HG03439 (cell line): ENCODE data around the gene CBLB.
"Not testable (repeated sequence)": the region's sequence is repeated elsewhere in the genome, so short reads cannot be mapped to it uniquely, and the experiment has no call there.

Source experiments
- ATAC-seq: cut with Tn5 transposase; IDR thresholded peaks from one replicate; pipeline ENCODE4 v1.9.1; 2021; ENCODE audit warnings: mild to moderate bottlenecking, moderate library complexity; ENCODE audit not compliant: unreplicated experiment

CBLB gene

GRCh38 chr3:105763659-105764036 lies 105.2 kb downstream of the CBLB start:
- ATAC-seq = no peak

DNA sequence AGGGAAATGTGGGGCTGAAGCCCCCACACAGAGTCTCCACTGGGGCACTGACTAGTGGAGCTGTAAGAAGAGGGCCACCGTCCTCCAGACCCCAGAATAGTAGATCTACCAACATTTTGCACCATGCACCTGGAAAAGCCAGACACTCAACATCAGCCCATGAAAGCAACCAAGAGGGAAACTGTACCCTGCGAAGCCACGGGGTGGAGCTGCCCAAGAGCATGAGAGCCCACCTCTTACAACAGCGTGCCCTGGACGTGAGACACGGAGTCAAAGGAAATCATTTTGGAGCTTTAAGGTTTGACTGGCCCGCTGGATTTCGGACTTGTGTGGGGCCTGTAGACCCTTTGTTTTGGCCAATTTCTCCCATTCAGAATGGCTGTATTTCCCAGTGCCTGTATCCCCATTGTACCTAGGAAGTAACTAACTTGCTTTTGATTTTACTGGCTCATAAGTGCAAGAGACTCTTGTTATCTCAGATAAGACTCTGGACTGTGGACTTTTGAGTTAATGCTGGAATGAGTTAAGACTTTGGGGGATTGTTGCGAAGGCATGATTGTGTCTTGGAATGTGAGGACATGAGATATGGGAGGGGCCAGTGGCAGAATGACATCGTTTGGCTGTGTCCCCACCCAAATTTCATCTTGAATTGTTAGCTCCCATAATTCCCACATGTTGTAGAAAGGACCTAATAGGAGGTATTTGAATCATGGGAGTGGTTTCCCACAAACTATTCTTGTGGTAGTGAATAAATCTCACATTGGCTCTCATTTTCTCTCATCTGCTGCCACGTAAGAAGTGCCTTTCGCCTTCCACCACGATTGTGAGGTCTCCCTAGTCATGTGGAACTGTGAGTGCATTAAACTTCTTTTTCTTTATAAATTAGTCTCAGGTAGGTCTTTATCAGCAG lies 105.8 kb downstream of the CBLB start:
- ATAC-seq = no peak

DNA sequence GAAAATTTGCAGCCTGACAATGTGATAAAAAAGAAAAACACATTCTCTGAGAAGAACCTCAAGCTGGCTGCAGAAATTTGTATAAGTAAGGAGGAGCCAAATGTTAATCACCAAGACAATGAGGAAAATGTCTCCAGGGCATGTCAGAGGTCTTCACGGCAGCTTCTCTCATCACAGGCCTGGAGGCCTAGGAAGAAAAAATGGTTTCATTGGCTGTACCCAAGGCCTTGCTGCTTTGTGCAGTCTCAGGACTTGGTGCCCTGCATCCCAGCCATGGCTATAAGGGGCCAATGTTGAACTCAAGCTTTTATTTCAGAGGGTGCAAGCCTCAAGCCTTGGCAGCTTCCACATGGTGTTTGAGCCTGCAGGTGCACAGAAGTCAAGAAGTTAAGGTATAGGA lies 106.6 kb downstream of the CBLB start:
- not testable (repeated sequence) for ATAC-seq

GRCh38 chr3:105759442-105760078 lies 109.3 kb downstream of the CBLB start:
- ATAC-seq = no peak

- ATAC-seq = no peak
Measured at GRCh38 chr3:105758451-105758850, 110.4 kb downstream of the CBLB start.

DNA sequence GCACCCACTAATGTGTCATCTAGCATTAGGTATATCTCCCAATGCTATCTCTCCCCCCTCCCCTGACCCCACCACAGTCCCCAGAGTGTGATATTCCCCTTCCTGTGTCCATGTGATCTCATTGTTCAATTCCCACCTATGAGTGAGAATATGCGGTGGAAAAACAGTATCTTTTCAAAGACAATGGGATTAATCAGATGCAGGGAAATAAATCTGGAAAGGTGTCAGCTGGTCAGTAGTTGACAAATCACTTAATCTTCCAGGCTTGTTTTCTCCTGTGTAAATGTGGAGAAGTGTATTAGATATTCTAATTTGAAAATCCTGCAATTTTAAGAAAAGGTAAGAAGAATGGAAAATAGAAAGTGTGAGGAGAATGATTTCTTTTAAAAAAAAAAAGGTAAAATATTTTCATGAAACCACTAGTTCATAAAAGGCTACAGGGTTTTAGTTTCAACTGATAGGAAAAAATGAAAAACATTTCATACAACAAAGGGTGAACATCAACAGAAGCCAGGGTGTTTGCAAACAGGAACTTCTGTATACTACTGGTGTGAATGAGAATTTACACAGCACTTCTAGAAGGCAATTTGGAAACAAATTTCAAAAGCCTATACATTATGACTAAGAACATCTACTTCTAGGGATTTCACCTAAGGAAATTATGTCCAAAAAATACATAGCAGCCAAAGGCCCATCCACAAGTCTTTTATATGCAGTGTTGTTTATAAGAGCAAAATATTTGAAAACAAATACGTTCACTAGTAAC lies 113.5 kb downstream of the CBLB start:
- no peak for ATAC-seq

DNA sequence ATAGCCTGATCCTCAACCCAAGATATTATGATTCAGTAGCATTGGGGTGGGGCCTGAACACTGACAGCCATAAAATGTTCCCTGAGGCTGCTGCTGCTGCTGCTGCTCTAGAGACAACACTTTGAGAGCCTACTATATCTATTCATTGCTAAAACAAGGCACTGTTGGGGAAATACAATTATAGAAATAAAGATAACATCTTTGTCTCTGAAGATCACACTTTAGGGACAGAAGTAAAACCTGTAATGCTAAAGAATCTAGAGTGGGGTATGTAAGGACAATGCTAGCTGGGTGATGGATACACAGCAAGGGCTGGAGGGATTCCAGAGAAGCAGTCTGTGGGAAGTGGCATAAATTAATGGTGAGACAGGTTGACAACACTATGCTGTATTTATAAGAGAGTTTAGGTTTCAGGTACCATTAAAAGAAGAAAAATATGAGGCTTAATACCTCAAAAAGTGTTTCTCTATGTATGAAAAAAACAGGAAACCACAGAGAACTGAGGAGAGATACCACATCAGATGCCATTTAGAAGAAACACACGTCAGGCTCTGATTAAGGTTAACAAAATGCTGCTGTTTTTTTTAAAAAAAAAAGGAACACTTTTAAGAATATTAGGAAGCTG lies 115.9 kb downstream of the CBLB start:
- ATAC-seq = no peak

- ATAC-seq = no peak
Measured at GRCh38 chr3:105747696-105748095, 121.1 kb downstream of the CBLB start.

DNA sequence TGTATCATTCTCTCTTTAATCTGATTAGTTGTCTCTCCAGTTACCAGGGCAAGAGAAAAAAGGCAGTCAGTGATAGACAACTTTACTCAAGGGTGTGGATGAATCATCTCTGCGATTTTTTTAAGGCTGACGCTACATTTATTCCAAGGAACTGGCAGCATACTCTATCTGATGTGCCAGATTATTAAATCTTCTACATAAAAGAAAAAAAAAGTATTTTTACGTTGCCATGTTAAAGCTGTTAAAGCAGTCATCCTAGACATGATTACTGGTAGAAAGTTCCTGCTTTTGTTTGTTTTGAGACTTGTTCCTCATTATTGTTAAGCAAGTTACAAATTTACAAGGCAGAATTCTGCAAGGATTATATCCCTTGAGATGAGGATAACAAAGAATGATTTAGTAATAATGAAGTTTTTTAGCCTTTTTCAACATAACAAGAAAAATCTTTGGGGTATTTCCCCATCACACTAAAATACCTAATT lies 121.7 kb downstream of the CBLB start:
- ATAC-seq = no peak

GRCh38 chr3:105746231-105746996 lies 122.4 kb downstream of the CBLB start:
- no peak for ATAC-seq

- no peak for ATAC-seq
Measured at GRCh38 chr3:105745046-105745445, 123.8 kb downstream of the CBLB start.

DNA sequence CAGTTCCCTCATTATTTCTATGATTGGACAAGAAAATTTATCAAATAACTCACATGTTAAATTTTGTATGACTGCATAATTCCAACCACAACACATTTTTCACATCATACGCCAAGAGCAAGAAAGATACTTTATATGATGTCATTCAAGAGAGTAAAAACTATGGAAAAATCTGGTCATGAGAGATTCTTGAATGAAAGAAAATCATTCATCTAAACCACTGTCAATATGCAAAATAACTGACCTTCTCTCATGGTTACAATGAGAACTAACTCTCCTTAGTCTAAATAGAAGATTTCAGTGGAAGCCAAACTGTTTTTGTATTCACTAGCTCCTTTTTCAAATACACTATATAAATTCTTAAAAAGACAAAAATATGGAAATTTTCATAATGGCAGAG lies 124.6 kb downstream of the CBLB start:
- no peak for ATAC-seq

- ATAC-seq = no peak
Measured at GRCh38 chr3:105733356-105733755, 135.5 kb downstream of the CBLB start.

DNA sequence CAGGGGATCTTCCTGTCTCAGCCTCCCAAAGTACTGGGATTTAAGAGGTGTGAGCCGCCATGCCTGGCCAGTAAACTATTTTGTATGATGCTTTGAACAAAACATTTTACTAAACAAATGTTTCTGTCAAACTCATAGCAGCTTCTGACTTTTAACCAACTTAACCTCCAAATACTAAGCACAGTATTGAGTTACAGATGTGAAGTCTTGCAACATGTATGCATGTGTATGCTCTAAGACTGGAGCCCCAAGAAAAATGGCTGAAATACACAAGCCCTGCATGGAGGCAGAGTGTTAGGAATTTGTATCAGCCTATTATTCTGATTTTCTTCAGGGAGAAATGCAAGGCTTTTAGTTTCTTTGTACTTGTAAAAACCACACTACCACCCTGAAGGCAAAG lies 137.1 kb downstream of the CBLB start:
- ATAC-seq = no peak

- no peak for ATAC-seq
Measured at GRCh38 chr3:105730801-105731354, 137.9 kb downstream of the CBLB start.

- no peak for ATAC-seq
Measured at GRCh38 chr3:105729667-105730066, 139.1 kb downstream of the CBLB start.

DNA sequence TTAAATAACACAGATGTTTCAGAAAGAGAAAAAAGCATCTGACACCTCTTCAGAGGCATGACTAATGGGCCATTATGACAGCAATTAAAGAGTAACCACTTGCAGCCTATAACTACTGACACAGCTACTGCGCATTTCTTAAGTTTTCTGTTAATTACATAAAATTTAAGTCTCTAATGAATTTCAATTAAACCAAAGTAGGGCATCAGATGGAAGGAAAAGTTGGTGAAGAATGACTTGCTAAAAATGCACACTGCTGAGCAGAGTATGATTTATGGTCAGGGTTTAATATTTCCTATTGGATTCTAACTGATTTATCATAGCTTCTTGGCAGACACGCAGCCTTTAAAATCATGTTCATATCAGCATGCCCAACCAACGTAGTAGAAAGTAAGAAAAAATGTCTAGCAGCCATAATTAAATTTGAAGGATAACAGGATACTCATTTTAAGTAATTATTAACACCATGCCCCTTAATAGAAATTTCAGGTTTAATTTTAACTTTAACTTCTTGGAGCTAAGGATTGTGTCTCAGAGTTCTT lies 140.0 kb downstream of the CBLB start:
- ATAC-seq = no peak

- not testable (repeated sequence) for ATAC-seq
Measured at GRCh38 chr3:105727036-105727435, 141.8 kb downstream of the CBLB start.

DNA sequence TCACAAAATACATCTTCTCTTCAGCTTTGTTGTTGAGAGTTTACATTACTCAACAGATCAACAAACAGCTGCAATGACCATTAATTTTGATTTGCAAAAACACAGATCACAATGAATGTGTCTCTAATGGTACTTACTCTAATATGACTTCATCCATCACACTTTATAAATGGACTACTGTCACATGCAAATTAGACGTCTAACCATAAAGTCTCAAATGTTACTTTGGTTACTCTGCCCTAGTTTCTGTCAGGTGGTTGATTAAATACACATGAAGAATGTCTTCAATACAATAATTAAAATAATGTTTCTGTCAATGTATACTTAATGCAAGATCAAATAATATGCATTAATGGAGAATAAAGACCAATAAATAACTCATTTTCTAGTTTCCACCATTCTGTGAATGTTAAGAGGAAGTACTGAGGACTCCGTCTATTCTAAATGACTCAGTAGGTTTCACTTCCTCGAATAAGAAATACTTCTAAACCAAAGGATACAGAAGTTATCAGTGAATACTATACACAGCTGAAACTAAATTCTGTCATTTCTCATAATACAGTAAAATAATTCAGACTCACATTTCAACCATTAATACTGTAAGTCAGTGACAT lies 145.8 kb downstream of the CBLB start:
- ATAC-seq = peak; percentile 100
